ENCODE data around the gene CCDC195.

Gene CCDC195

DNA sequence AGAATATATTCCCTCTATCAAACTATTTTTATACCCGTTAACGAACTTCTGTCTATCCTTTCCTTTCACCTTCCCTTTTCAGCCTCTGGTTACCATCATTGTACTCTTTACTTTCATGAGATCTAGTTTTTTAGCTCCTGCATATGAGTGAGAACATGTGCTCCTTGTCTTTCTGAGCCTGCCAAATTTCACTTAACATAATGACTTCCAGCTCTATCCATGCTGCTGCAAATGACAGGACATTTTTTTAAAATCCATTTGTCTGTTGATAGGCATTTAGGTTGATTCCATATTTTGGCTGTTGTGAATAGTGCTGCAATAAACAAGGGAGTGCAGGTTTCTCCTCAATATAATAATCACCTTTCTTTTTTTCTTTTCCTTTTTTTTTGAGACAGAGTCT lies 8.2 kb upstream of the CCDC195 start:
- Mint-ChIP-seq H3K9me3 (peaks cover 27% of the 10 kb centered on the region), H3K27ac (no peak overlapping the region), H3K27me3 (ENCODE audit: low read depth) (peaks cover 4% of the 10 kb centered on the region), H3K36me3 (ENCODE audit: low read depth) (no peaks in the 10 kb centered on the region), H3K4me1 (peaks cover 22% of the 10 kb centered on the region), H3K4me3 (no peak overlapping the region)
- TF ChIP-seq, protein P1, sequence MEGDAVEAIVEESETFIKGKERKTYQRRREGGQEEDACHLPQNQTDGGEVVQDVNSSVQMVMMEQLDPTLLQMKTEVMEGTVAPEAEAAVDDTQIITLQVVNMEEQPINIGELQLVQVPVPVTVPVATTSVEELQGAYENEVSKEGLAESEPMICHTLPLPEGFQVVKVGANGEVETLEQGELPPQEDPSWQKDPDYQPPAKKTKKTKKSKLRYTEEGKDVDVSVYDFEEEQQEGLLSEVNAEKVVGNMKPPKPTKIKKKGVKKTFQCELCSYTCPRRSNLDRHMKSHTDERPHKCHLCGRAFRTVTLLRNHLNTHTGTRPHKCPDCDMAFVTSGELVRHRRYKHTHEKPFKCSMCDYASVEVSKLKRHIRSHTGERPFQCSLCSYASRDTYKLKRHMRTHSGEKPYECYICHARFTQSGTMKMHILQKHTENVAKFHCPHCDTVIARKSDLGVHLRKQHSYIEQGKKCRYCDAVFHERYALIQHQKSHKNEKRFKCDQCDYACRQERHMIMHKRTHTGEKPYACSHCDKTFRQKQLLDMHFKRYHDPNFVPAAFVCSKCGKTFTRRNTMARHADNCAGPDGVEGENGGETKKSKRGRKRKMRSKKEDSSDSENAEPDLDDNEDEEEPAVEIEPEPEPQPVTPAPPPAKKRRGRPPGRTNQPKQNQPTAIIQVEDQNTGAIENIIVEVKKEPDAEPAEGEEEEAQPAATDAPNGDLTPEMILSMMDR (IDR thresholded peaks at IDR 0.05; ENCODE audit: unreplicated experiment in 3 of 3), result no peak

DNA sequence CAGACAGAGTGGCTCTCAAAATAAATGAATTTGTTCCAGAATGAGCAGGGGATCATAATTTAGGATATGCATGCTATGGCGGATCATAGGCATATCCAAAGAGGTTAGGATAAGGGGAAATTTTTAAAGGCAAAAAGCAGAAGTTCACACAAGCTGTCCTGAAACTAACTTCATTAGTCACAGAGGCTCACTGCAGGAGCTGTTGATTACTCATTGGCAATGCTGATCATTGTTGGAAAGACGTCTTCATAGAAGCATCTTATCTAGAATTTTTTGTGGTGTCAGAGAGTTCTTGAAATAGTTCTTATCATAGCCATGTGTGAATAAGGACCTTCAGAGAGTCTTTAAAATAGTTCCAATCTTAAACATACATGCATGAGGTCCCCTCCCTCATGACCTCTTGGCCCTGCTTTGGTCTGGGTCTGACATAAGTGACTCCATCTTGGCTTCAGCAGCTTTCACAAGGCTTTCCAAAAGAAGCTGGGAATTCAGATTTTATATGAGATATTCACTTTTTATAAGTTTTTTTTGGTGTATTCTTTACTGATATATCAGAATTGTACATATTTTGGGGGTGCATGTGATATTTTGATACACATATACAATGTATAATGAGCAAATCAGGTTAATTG lies 7.5 kb upstream of the CCDC195 start:
- no peaks in the 10 kb centered on the region for H3K36me3 Mint-ChIP-seq (ENCODE audit: low read depth)
- H3K4me1 Mint-ChIP-seq, result peaks cover 22% of the 10 kb centered on the region
- H3K27ac Mint-ChIP-seq, result no peak overlapping the region
- H3K27me3 Mint-ChIP-seq (ENCODE audit: low read depth), result no peaks in the 10 kb centered on the region
- H3K4me3 Mint-ChIP-seq, result no peak overlapping the region
- TF ChIP-seq, protein P1 (IDR thresholded peaks at IDR 0.05; ENCODE audit: unreplicated experiment in 3 of 3), result no peak
- H3K9me3 Mint-ChIP-seq, result peaks cover 23% of the 10 kb centered on the region

DNA sequence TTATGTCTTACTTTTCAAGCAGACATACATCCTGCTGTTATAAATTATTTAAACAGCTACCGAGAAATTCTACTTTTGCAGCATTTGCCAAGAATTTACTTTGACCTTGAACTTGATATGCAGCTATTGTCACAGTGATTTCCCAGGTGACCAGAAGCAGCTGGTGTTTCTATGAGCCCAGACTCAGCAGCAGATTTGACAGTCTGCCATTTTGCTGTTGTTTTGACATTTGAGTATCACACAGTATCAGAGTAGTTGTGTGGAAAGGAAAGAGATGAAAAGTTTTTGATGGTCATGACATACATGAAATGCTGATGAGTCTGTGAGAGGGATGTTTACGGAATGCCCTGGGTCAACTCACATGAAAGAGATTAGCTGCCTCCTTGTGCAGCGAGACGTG lies 6.6 kb upstream of the CCDC195 start:
- H3K4me1 Mint-ChIP-seq, result peaks cover 22% of the 10 kb centered on the region
- H3K36me3 Mint-ChIP-seq (ENCODE audit: low read depth), result no peaks in the 10 kb centered on the region
- peak overlapping the region in 1 of 3 experiments; percentile 27 for H3K4me3 Mint-ChIP-seq
- no peaks in the 10 kb centered on the region for H3K27me3 Mint-ChIP-seq (ENCODE audit: low read depth)
- H3K27ac Mint-ChIP-seq, result peak overlapping the region in 2 of 3 experiments; percentile 6 to 37
- TF ChIP-seq, protein P1 (IDR thresholded peaks at IDR 0.05; ENCODE audit: unreplicated experiment in 3 of 3), result no peak
- H3K9me3 Mint-ChIP-seq, result peaks cover 16% of the 10 kb centered on the region

DNA sequence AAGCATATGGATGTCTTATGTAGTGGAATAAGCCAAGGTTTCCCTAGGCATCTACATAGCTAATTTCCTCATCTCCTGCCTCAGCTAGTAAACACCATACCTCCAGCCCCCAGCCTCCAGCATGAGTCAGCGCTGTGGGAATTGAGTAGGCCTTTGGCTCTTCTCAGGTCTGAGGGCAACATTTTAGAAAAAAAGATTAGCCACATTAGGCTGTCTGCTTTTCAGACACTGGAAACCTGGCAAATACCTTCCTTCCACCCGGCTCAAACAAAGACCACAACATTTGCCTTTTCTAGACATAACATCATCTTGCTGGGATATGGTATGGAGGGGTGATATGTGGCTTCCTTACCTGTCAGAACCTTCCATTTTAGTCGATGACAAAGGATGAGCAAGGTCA lies 6.1 kb upstream of the CCDC195 start:
- Mint-ChIP-seq H3K27ac (no peak overlapping the region), H3K4me1 (peaks cover 22% of the 10 kb centered on the region), H3K9me3 (peaks cover 11% of the 10 kb centered on the region), H3K27me3 (ENCODE audit: low read depth) (no peaks in the 10 kb centered on the region), H3K36me3 (ENCODE audit: low read depth) (no peaks in the 10 kb centered on the region), H3K4me3 (no peak overlapping the region)
- TF ChIP-seq, protein P1 (IDR thresholded peaks at IDR 0.05; ENCODE audit: unreplicated experiment in 3 of 3), result no peak

DNA sequence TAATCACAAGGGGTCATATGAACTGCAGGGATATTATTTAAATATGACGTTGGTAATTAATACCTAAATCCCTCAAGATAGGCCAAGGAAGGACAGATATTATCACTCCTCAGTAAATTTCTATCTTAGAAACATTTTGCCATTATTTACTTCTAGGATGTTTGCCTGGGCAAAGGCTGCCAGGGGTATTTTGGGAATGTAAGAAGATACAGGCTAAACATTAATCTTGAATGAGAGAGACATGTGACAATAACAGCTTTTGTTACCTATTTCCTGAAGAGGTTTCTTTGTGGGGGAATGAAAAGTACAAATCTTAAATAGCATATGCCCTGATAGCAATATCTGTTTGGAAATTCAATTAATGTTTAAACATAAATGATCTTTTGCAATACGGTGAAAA lies 756 bp upstream of the CCDC195 start:
- no peaks in the 10 kb centered on the region for H3K9me3 Mint-ChIP-seq
- no peak overlapping the region for H3K27ac Mint-ChIP-seq
- TF ChIP-seq, protein P1 (IDR thresholded peaks at IDR 0.05; ENCODE audit: unreplicated experiment in 3 of 3), result no peak
- no peaks in the 10 kb centered on the region for H3K36me3 Mint-ChIP-seq (ENCODE audit: low read depth)
- H3K27me3 Mint-ChIP-seq (ENCODE audit: low read depth), result peaks cover 8% of the 10 kb centered on the region
- no peak overlapping the region for H3K4me3 Mint-ChIP-seq
- H3K4me1 Mint-ChIP-seq, result peaks cover 16% of the 10 kb centered on the region
